NCI-H1048 (cell line): ENCODE results near the gene RPA3.

Experiments used
- DNase-seq: peaks from one replicate; lab custom pipeline; 2025; lab: John Stamatoyannopoulos, UW

The RPA3 gene

DNA sequence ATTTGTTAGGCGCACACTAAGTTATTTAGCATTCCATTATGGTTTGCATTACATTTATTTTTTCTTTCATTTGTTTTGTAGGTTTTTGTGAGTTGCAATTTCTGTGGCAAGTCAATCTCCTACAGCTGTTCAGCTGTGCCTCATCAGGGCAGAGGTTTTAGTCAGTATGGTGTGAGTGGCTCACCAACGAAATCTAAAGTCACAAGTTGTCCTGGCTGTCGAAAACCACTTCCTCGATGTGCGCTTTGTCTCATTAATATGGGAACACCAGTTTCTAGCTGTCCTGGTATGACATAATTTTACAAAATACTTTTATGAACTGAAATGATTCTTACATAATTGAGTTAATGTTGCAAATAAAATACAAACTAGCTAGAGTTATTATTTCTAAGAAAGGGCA lies 122.2 kb downstream of the RPA3 start:
- no peak for DNase-seq

DNA sequence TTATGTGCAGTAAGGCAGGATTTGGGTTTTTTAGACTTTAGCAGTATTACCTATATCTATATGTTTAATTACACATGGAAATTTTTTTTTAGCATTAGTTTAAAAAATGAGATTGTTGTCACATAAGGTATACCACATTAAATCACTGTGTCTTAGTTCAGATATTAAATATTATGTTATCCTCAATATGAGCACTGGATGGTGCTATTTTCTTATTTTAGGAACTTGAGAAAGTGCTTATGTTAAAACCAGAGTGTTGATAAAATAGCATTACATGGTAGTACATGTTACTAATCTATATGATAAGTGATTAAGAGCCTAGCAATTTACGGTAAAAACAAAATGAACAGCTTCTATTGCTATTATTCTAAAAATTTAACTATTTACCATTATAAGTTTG lies 123.0 kb downstream of the RPA3 start:
- peak; percentile 10 for DNase-seq
